IMR-90 (cell line): ENCODE results near the gene OGA. TPM values are rescaled to one million over a fixed set of nuclear protein-coding genes. Genes with fewer than 3 reads are reported as not detected.

ENCODE experiments used
- ATAC-seq: fragments of 200-7000 bp; cut with Tn5 transposase; 2 replicates; pipeline ENCODE4 v1.9.1; 2020; ENCODE audit warnings: low read depth, mild to moderate bottlenecking, moderate library complexity
- BruUV-seq: library from RNA; stranded (reverse); fragments of 400-500 nt; replicated peaks from 2 replicates; lab custom pipeline; 2021; lab: Mats Ljungman, UMichigan
- CTCF ChIA-PET: fragments of 300-600 bp; formaldehyde crosslinking; extraction: SDS; loops from one replicate; lab custom pipeline; 2021; ENCODE audit warnings: antibody characterized with exemption; lab: Yijun Ruan, JAX
- POLR2A ChIA-PET: fragments of 300-600 bp; sonication (Branson Sonifier 250); formaldehyde crosslinking; loops from one replicate; lab custom pipeline; 2022; ENCODE audit warnings: antibody characterized with exemption; ENCODE audit not compliant: unreplicated experiment; lab: Charles Lee
- DNase-seq: peaks from one replicate; pipeline ENCODE4 v3.0.0; 2013
- H2AFZ ChIP-seq: replicated peaks from 2 replicates; pipeline ENCODE3; 2013; ENCODE audit warnings: low read length, mild to moderate bottlenecking; ENCODE audit not compliant: poor library complexity
- H2AK5ac ChIP-seq: 2 replicates; pipeline ENCODE4 v1.6.1; 2013; ENCODE audit warnings: low read depth, low read length, inconsistent platforms
- H2AK9ac ChIP-seq: replicated peaks from 2 replicates; pipeline ENCODE3; 2013; ENCODE audit warnings: mild to moderate bottlenecking, low read depth, low read length, moderate library complexity; ENCODE audit not compliant: poor library complexity
- H2BK120ac ChIP-seq: 2 replicates; pipeline ENCODE4 v1.6.1; 2013; ENCODE audit warnings: low read depth, low read length, inconsistent platforms
- H2BK15ac ChIP-seq: 3 replicates; pipeline ENCODE4 v1.6.1; 2013; ENCODE audit warnings: low read depth, low read length, inconsistent platforms
- H2BK20ac ChIP-seq: 2 replicates; pipeline ENCODE4 v1.6.1; 2013; ENCODE audit warnings: low read depth, mild to moderate bottlenecking, inconsistent platforms, low read length, moderate library complexity
- H2BK5ac ChIP-seq: 2 replicates; pipeline ENCODE4 v1.6.1; 2013; ENCODE audit warnings: mild to moderate bottlenecking, low read depth, low read length, inconsistent platforms; ENCODE audit not compliant: poor library complexity, severe bottlenecking
- H3K14ac ChIP-seq: replicated peaks from 2 replicates; pipeline ENCODE4 v1.6.1; 2013; ENCODE audit warnings: low read depth, low read length, inconsistent platforms
- H3K18ac ChIP-seq: 2 replicates; pipeline ENCODE4 v1.6.1; 2013; ENCODE audit warnings: low read depth, low read length, control low read depth
- H3K23ac ChIP-seq: 2 replicates; pipeline ENCODE4 v1.6.1; 2013; ENCODE audit warnings: low read depth, low read length, inconsistent platforms
- H3K27ac ChIP-seq: 2 replicates; pipeline ENCODE4 v1.5.1; 2013; ENCODE audit warnings: mild to moderate bottlenecking, control low read depth, low read length; ENCODE audit not compliant: insufficient read depth
- H3K27me3 ChIP-seq: 2 replicates; pipeline ENCODE4 v1.6.1; 2013; ENCODE audit warnings: low read length; ENCODE audit not compliant: control insufficient read depth, insufficient read depth
- H3K36me3 ChIP-seq: 2 replicates; pipeline ENCODE4 v1.6.1; 2013; ENCODE audit warnings: low read length, mixed read lengths; ENCODE audit not compliant: control insufficient read depth, insufficient read depth
- H3K4ac ChIP-seq: 2 replicates; pipeline ENCODE4 v1.6.1; 2013; ENCODE audit warnings: low read depth, low read length, inconsistent platforms
- H3K4me1 ChIP-seq: 2 replicates; pipeline ENCODE4 v1.6.1; 2013; ENCODE audit warnings: low read length, mixed read lengths; ENCODE audit not compliant: control insufficient read depth, insufficient read depth
- H3K4me2 ChIP-seq: 2 replicates; pipeline ENCODE4 v1.6.1; 2013; ENCODE audit warnings: low read depth, mild to moderate bottlenecking, control low read depth, low read length, moderate library complexity
- H3K4me3 ChIP-seq: 2 replicates; pipeline ENCODE4 v1.5.1; 2013; ENCODE audit warnings: low read depth, mild to moderate bottlenecking, control low read depth, low read length, moderate library complexity; ENCODE audit not compliant: insufficient read depth
- H3K56ac ChIP-seq: 2 replicates; pipeline ENCODE4 v1.6.1; 2013; ENCODE audit warnings: low read length, inconsistent platforms; ENCODE audit not compliant: insufficient read depth; ENCODE audit errors: extremely low read depth
- H3K79me1 ChIP-seq, 2 experiments: 2 replicates each; pipeline ENCODE4 v1.6.1; 2013; ENCODE audit warnings: low read length in 2 of 2, inconsistent platforms in 1 of 2, low read depth in 1 of 2
- H3K9ac ChIP-seq: 2 replicates; pipeline ENCODE4 v1.6.1; 2013; ENCODE audit warnings: low read depth, low read length, control low read depth
- H3K9me1 ChIP-seq: 2 replicates; pipeline ENCODE4 v1.6.1; 2013; ENCODE audit warnings: low read length, inconsistent platforms; ENCODE audit not compliant: insufficient read depth
- H3K9me3 ChIP-seq: 2 replicates; pipeline ENCODE4 v1.6.1; 2013; ENCODE audit warnings: low read length; ENCODE audit not compliant: control insufficient read depth, insufficient read depth
- H4K20me1 ChIP-seq: 2 replicates; pipeline ENCODE4 v1.6.1; 2013; ENCODE audit warnings: low read length, inconsistent platforms; ENCODE audit not compliant: insufficient read depth
- H4K5ac ChIP-seq: 2 replicates; pipeline ENCODE4 v1.6.1; 2013; ENCODE audit warnings: mild to moderate bottlenecking, low read depth, low read length, control low read depth
- H4K8ac ChIP-seq, 2 experiments: 2 replicates each; pipeline ENCODE4 v1.6.1; 2013; ENCODE audit warnings: low read depth in 2 of 2, low read length in 2 of 2, control low read depth in 1 of 2, inconsistent platforms in 1 of 2
- H4K91ac ChIP-seq: 2 replicates; pipeline ENCODE4 v1.6.1; 2013; ENCODE audit warnings: low read depth, low read length, inconsistent platforms; ENCODE audit not compliant: insufficient read depth
- BHLHE40 ChIP-seq: fragments of 150-350 bp; IDR thresholded peaks from 2 replicates; pipeline ENCODE4 v1.6.1; 2016; ENCODE audit warnings: mild to moderate bottlenecking, low read depth, low read length
- CEBPB ChIP-seq: IDR thresholded peaks from 2 replicates; pipeline ENCODE4 v1.6.1; 2012; ENCODE audit warnings: low read depth, low read length, improper control_type of control experiment
- CHD1 ChIP-seq: IDR thresholded peaks from 2 replicates; pipeline ENCODE4 v1.6.1; 2012; ENCODE audit warnings: low read depth, low read length, improper control_type of control experiment
- FOS ChIP-seq: fragments of 150-350 bp; IDR thresholded peaks from 2 replicates; pipeline ENCODE4 v1.6.1; 2016; ENCODE audit warnings: low read depth, low read length
- MAZ ChIP-seq: IDR thresholded peaks from 2 replicates; pipeline ENCODE4 v1.6.1; 2012; ENCODE audit warnings: low read depth, mild to moderate bottlenecking, low read length, improper control_type of control experiment, moderate library complexity, borderline replicate concordance
- MXI1 ChIP-seq: IDR thresholded peaks from 2 replicates; pipeline ENCODE4 v1.6.1; 2012; ENCODE audit warnings: low read depth, mild to moderate bottlenecking, low read length, moderate library complexity, borderline replicate concordance
- NFE2L2 ChIP-seq: fragments of 150-350 bp; IDR thresholded peaks from 2 replicates; pipeline ENCODE4 v1.6.1; 2016; ENCODE audit warnings: low read depth, mild to moderate bottlenecking, low read length
- POLR2A ChIP-seq: IDR thresholded peaks from 2 replicates; pipeline ENCODE4 v1.6.1; 2012; ENCODE audit warnings: mild to moderate bottlenecking, low read depth, low read length
- RAD21 ChIP-seq: IDR thresholded peaks from 2 replicates; pipeline ENCODE4 v1.6.1; 2012; ENCODE audit warnings: low read length, improper control_type of control experiment
- RCOR1 ChIP-seq: IDR thresholded peaks from 2 replicates; pipeline ENCODE4 v1.6.1; 2012; ENCODE audit warnings: mild to moderate bottlenecking, low read length, improper control_type of control experiment; ENCODE audit not compliant: insufficient replicate concordance
- RFX5 ChIP-seq: IDR thresholded peaks from 2 replicates; pipeline ENCODE4 v1.8.0; 2012; ENCODE audit warnings: low read depth, mild to moderate bottlenecking, low read length, moderate library complexity
- SMC3 ChIP-seq: fragments of 150-350 bp; IDR thresholded peaks from 2 replicates; pipeline ENCODE4 v1.6.1; 2016; ENCODE audit warnings: low read depth, mild to moderate bottlenecking, antibody characterized with exemption, low read length, moderate library complexity
- WGBS, 2 experiments: methylation state at CpG; one replicate each; pipeline versions ENCODE4 v1.1.5 to v1.1.7; 2013; ENCODE audit warnings: missing lambda C conversion rate in 2 of 2; ENCODE audit not compliant: insufficient read length in 1 of 2; ENCODE audit errors: extremely low coverage in 2 of 2; 5-methylcytosine and 5-hydroxymethylcytosine counted together
- dilution Hi-C: fragments of 300-500 bp; cut with HindIII; formaldehyde crosslinking; loops from one replicate; pipeline ENCODE4 v1.14.3; 2018; ENCODE audit warnings: low sequenced_read_pairs; ENCODE audit not compliant: unreplicated experiment
- in situ Hi-C: fragments of 300-500 bp; cut with MboI; formaldehyde crosslinking; loops from 3 replicates; pipeline ENCODE4 v1.14.3; 2019; ENCODE audit warnings: low sequenced_read_pairs, inconsistent platforms, mixed read lengths
- intact Hi-C: fragments of 100-400 bp; cut with micrococcal nuclease; formaldehyde crosslinking; loops from 2 replicates; pipeline ENCODE4 v1.10.0; 2022
- polyA plus RNA-seq, 3 experiments: library from polyadenylated mRNA; depleted of rRNA; stranded (reverse); fragments of >200 nt; gene quantifications; 2 replicates each; pipeline ENCODE4 v1.2.3, GENCODE V29; 2012; ENCODE audit warnings: low replicate concordance in 1 of 3
- total RNA-seq: library from RNA; depleted of rRNA; stranded (reverse); fragments of >200 nt; gene quantifications from 2 replicates; pipeline ENCODE4 v1.2.3, GENCODE V29; 2012
- TF ChIP-seq, protein P1 (sequence below): conservative IDR thresholded peaks from 2 replicates; pipeline ENCODE4 v1.5.1; 2012; ENCODE audit warnings: mild to moderate bottlenecking, low read depth, low read length, improper control_type of control experiment
- TF ChIP-seq, protein P2 (sequence below): fragments of 150-350 bp; IDR thresholded peaks from 2 replicates; pipeline ENCODE4 v1.6.1; 2016; ENCODE audit warnings: low read depth, mild to moderate bottlenecking, low read length, moderate library complexity, borderline replicate concordance
- TF ChIP-seq, protein P3 (sequence below): fragments of 150-350 bp; IDR thresholded peaks from 2 replicates; pipeline ENCODE4 v1.6.1; 2017; ENCODE audit warnings: mild to moderate bottlenecking, antibody characterized with exemption, low read length, low read depth

Gene OGA
- total and polyA plus RNA-seq, 2 of the 4 experiments (the other 2 are of a cell fraction) = 42.5 to 62.9 TPM

DNA sequence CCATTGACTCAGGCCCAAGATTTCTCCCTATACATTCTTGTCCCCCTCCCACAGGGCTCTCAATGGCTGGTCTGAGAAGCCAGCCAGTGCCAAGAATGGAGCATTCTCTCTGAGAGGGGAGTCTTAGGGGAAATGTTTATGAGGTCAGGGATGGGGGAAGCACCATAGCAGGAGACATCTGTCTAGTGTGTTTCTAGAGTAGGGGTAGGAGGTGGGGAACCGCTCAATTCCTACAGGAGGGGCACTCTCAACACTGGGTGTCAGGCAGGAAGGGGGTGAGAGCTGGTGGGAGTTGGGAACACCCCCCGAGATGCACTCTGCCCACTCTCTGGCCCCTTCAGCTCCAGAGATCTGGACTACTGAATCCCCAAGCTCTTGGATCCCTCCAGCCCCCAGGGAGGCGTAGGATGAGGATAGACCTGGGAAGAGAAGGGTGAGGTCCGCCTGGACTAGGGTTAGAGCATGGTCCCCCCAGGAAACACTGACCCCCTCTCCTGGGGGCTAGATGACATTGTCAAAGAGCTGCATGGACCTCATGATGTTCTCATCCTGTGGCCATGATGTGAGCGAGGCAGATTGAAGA, 8.7 kb upstream of the OGA start:
- no peak overlapping the region for H3K18ac ChIP-seq
- no peak overlapping the region for H4K5ac ChIP-seq
- intact Hi-C loops = no loop called here
- H2BK20ac ChIP-seq = no peak overlapping the region
- POLR2A ChIA-PET = no interaction called here
- BruUV-seq = no TSS peak
- no peak overlapping the region for H2BK5ac ChIP-seq
- H3K36me3 ChIP-seq = no peaks in the 10 kb centered on the region; the same call in 1 of the 2 replicates
- no peak overlapping the region for H3K27ac ChIP-seq
- H3K4me1 ChIP-seq = peaks cover 6% of the 10 kb centered on the region
- dilution Hi-C loops = no loop called here
- H3K9me1 ChIP-seq = peaks cover 26% of the 10 kb centered on the region
- CTCF ChIA-PET = no interaction called here
- H3K23ac ChIP-seq = no peak overlapping the region
- no peak overlapping the region for H3K4me2 ChIP-seq
- ATAC-seq = no peak
- no peak overlapping the region for H2AK5ac ChIP-seq
- H3K27me3 ChIP-seq = no peaks in the 10 kb centered on the region
- no peak overlapping the region for H3K9ac ChIP-seq
- WGBS, 2 experiments = no CpG with 5 or more reads among the region's 5 CpGs
- no peak for DNase-seq
- H2BK120ac ChIP-seq = no peak overlapping the region
- no peaks in the 10 kb centered on the region for H3K9me3 ChIP-seq
- in situ Hi-C loops = no loop called here
- no peak overlapping the region for H2AFZ ChIP-seq
- no peak overlapping the region for H3K4ac ChIP-seq
- H2AK9ac ChIP-seq = no peak overlapping the region
- no peak overlapping the region for H2BK15ac ChIP-seq
- no peak overlapping the region for H3K56ac ChIP-seq
- TF ChIP-seq POLR2A (no peak), MAZ (no peak), CHD1 (no peak), CEBPB (no peak), RCOR1 (no peak), MXI1 (no peak), RFX5 (no peak), BHLHE40 (no peak), RAD21 (no peak), NFE2L2 (no peak), SMC3 (no peak), FOS (no peak)
- TF ChIP-seq, protein P1, sequence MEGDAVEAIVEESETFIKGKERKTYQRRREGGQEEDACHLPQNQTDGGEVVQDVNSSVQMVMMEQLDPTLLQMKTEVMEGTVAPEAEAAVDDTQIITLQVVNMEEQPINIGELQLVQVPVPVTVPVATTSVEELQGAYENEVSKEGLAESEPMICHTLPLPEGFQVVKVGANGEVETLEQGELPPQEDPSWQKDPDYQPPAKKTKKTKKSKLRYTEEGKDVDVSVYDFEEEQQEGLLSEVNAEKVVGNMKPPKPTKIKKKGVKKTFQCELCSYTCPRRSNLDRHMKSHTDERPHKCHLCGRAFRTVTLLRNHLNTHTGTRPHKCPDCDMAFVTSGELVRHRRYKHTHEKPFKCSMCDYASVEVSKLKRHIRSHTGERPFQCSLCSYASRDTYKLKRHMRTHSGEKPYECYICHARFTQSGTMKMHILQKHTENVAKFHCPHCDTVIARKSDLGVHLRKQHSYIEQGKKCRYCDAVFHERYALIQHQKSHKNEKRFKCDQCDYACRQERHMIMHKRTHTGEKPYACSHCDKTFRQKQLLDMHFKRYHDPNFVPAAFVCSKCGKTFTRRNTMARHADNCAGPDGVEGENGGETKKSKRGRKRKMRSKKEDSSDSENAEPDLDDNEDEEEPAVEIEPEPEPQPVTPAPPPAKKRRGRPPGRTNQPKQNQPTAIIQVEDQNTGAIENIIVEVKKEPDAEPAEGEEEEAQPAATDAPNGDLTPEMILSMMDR = no peak
- TF ChIP-seq, protein P2, sequence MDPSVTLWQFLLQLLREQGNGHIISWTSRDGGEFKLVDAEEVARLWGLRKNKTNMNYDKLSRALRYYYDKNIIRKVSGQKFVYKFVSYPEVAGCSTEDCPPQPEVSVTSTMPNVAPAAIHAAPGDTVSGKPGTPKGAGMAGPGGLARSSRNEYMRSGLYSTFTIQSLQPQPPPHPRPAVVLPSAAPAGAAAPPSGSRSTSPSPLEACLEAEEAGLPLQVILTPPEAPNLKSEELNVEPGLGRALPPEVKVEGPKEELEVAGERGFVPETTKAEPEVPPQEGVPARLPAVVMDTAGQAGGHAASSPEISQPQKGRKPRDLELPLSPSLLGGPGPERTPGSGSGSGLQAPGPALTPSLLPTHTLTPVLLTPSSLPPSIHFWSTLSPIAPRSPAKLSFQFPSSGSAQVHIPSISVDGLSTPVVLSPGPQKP = no peak
- TF ChIP-seq, protein P3, sequence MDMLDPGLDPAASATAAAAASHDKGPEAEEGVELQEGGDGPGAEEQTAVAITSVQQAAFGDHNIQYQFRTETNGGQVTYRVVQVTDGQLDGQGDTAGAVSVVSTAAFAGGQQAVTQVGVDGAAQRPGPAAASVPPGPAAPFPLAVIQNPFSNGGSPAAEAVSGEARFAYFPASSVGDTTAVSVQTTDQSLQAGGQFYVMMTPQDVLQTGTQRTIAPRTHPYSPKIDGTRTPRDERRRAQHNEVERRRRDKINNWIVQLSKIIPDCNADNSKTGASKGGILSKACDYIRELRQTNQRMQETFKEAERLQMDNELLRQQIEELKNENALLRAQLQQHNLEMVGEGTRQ = no peak
- no peak overlapping the region for H3K4me3 ChIP-seq
- H3K14ac ChIP-seq = no peak overlapping the region
- no peak overlapping the region for H4K8ac ChIP-seq
- peaks cover 8% of the 10 kb centered on the region for H4K20me1 ChIP-seq
- peaks cover 0 to 25% of the 10 kb centered on the region in 2 experiments; a peak in 2 of 4 replicates for H3K79me1 ChIP-seq
- H4K91ac ChIP-seq = no peak overlapping the region
